Measurements from ENCODE around the gene ARL14EPL.

DNA sequence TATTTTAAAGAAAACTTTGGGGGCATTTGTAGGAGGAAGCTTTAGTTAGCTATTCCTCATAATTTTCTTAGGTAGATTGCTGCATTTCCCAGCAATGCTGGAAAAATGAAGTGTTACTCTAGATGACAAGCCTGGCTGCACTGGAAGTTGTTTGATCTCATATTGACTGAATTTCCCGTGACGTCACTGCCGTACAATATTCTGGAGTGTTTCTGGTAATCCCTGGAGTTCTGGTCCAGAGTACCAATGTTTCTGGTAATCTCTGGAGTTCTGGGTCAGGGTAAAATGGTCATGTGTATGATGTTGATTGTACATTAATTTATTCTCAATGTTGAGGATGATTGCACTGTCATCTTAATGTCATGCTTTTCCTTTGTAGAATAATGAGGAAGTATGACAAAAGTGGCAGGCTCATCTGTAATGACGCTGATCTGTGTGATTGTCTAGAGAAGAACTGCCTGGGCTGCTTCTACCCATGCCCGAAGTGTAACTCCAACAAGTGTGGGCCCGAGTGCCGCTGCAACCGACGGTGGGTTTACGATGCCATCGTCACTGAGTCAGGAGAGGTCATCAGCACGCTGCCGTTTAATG lies 26.2 kb downstream of the ARL14EPL start:
- TF ChIP-seq CTCF (IDR thresholded peaks at IDR 0.05) (no peak), POLR2A (IDR thresholded peaks at IDR 0.05) (no peak)

Measured in heart left ventricle (tissue), 13 donors.